Fibroblast of pulmonary artery (primary cell): ENCODE measurements around the gene MEF2C.

Source experiments
- DNase-seq: peaks from one replicate; pipeline ENCODE4 v3.0.0-alpha.2; 2010; ENCODE audit warnings: low read depth
- H3K4me3 ChIP-seq: replicated peaks from 2 replicates; pipeline ENCODE4 v1.5.1; 2011; ENCODE audit warnings: low read depth, mild to moderate bottlenecking, control low read depth, low read length, moderate library complexity
- CTCF ChIP-seq: IDR thresholded peaks from 2 replicates; pipeline ENCODE4 v1.5.1; 2011; ENCODE audit warnings: mild to moderate bottlenecking, control low read depth, low read length, inconsistent platforms; ENCODE audit errors: missing control alignments

Gene MEF2C

GRCh38 chr5:88883059-88883835 lies at the start of gene MEF2C:
Gene MEF2C (minus strand): TSS chr5:88883184. CDS start chr5:88823788, 59,396 bp downstream.
- DNase-seq: peak; percentile 95
- peak within 1 kb of the TSS; percentile 67 for H3K4me3 ChIP-seq
- no peak for TF ChIP-seq CTCF

- DNase-seq: no peak
- H3K4me3 ChIP-seq: no peak overlapping the region
- no peak for TF ChIP-seq CTCF
Measured at GRCh38 chr5:88932541-88932940, 49.6 kb upstream of the MEF2C start.

DNA sequence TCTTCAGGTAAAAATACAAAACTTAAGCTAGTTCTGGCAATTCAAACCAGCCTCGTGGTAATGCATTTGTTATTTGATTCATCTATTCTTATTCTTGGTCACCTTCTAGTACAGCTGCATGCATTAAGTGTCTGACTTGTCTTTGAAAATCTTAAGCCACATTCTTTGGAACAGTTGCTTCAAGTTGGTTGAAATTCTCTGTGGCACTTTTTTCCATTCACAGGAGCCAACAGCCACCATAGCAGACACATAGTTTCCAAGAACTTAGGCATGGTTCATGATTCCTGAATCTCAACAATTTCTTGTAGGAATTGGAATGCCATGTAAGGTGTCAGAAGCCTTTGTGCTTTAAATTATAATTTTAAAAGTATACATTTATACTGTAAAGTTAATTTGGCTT lies 47.4 kb upstream of the MEF2C start:
- no peak for DNase-seq
- no peak for TF ChIP-seq CTCF
- H3K4me3 ChIP-seq: no peak overlapping the region

- TF ChIP-seq CTCF: no peak
- H3K4me3 ChIP-seq: no peak overlapping the region
- no peak for DNase-seq
Measured at GRCh38 chr5:88929385-88929784, 46.4 kb upstream of the MEF2C start.

- TF ChIP-seq CTCF: no peak
- DNase-seq: no peak
- H3K4me3 ChIP-seq: no peak overlapping the region
Measured at GRCh38 chr5:88926774-88927173, 43.8 kb upstream of the MEF2C start.

DNA sequence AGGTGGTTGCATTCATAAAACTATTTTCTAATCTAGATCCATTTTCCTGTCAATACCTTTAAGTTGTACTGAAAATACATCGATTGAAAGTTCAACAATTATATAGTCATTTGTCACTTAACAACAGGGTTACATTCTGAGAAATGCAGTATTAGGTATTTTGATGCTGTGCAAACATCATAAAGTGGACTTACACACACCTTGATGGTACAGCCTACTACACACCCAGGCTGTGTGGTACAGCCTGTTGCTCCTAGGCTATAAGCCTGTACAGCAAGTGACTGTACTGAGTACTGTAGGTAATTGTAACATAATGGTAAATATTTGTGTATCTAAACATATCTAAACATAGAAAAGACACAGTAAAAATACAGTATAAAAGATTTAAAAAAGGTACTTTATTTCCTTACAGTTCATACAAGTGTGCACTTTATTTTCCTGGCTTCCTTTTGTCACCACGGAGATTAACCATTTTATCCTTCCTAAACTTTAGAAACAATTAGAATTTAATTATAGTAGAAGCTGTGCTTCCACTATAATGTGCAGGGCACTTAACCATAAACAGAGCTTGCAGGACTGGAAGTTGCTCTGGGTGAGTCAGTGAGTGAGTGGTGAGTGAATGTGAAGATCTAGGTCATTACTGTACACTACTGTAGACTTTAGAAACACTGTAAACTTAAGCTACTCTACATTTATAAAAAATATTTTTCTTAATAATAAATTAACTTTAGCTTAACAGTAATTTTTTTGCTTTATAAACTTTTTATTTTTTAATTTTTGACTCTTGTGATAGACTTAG lies 42.9 kb upstream of the MEF2C start:
- no peak for TF ChIP-seq CTCF
- no peak for DNase-seq
- H3K4me3 ChIP-seq: no peak overlapping the region
